A549 (cell line): ENCODE data around the gene ATF4. TPM values are rescaled to one million over a fixed set of nuclear protein-coding genes. Genes with fewer than 3 reads are reported as not detected.
A peak's percentile ranks its signal among the peaks of the same experiment; 100 is the strongest.

Experiments
- ATAC-seq, 2 experiments: fragments of 200-7000 bp in 1 of 2; fragments of >200 bp in 1 of 2; cut with Nextera tagmentation in 1 of 2; cut with Tn5 transposase in 1 of 2; 3 replicates each; pipeline versions ENCODE4 v1.8.0 to v1.9.1; 2018 to 2020; ENCODE audit warnings: mild to moderate bottlenecking in 1 of 2, moderate library complexity in 1 of 2
- CTCF ChIA-PET: fragments of 300-600 bp; sonication (Branson Sonifier 250); formaldehyde crosslinking; extraction: SDS; loops from one replicate; lab custom pipeline; 2021; ENCODE audit warnings: antibody characterized with exemption, inconsistent platforms; lab: Yijun Ruan, JAX
- POLR2A ChIA-PET: fragments of 350-600 bp; formaldehyde crosslinking; extraction: SDS; loops from one replicate; lab custom pipeline; 2021; ENCODE audit warnings: antibody characterized with exemption, inconsistent platforms; lab: Yijun Ruan, JAX
- DNase-seq, 2 experiments: peaks; one replicate each; pipeline versions ENCODE4 v3.0.0 to v3.0.0-alpha.2; 2011 to 2016; ENCODE audit warnings: low read depth in 1 of 2, low spot score in 1 of 2
- FAIRE-seq: peaks from 2 replicates; lab custom pipeline; 2011; peaks lifted over from hg19 to GRCh38; lab: Jason Lieb, UNC
- H3K27ac ChIP-seq, 2 experiments: fragments of >200 bp; sonication (Bioruptor Twin); formaldehyde crosslinking; 3 replicates each; pipeline ENCODE4 v1.5.1; 2016 to 2017
- H3K4me1 ChIP-seq: fragments of >200 bp; sonication (Bioruptor Twin); formaldehyde crosslinking; 3 replicates; pipeline ENCODE4 v1.6.1; 2016
- H3K4me2 ChIP-seq: fragments of >200 bp; sonication (Bioruptor Twin); formaldehyde crosslinking; 3 replicates; pipeline ENCODE4 v1.6.1; 2016
- H3K4me3 ChIP-seq: fragments of >200 bp; sonication (Bioruptor Twin); formaldehyde crosslinking; 3 replicates; pipeline ENCODE4 v1.5.1; 2016
- H3K9me3 ChIP-seq: fragments of >200 bp; sonication (Bioruptor Twin); formaldehyde crosslinking; 3 replicates; pipeline ENCODE4 v1.6.1; 2016
- BHLHE40 ChIP-seq: IDR thresholded peaks from 2 replicates; pipeline ENCODE4 v1.6.1; 2012; ENCODE audit warnings: low read depth, low read length, inconsistent platforms
- CEBPB ChIP-seq, 2 experiments: fragments of >200 bp in 1 of 2; sonication (Bioruptor Twin) in 1 of 2; formaldehyde crosslinking in 1 of 2; IDR thresholded peaks; 2 replicates each; pipeline ENCODE4 v1.6.1; 2012 to 2016
- CHD2 ChIP-seq: fragments of 150-350 bp; IDR thresholded peaks from 2 replicates; pipeline ENCODE4 v1.6.1; 2014; ENCODE audit warnings: low read length; ENCODE audit not compliant: partially characterized antibody
- CHD4 ChIP-seq: fragments of 200-600 bp; sonication (generic); IDR thresholded peaks from 2 replicates; pipeline ENCODE4 v1.6.1; 2016; ENCODE audit warnings: antibody characterized with exemption, mild to moderate bottlenecking, borderline replicate concordance
- EP300 ChIP-seq, 2 experiments: fragments of >200 bp; sonication (Bioruptor Twin); formaldehyde crosslinking; IDR thresholded peaks; 2 replicates in 1 of 2; 3 replicates in 1 of 2; pipeline ENCODE4 v1.6.1; 2016 to 2017
- ESRRA ChIP-seq: fragments of 150-350 bp; IDR thresholded peaks from 2 replicates; pipeline ENCODE4 v1.6.1; 2014; ENCODE audit warnings: mild to moderate bottlenecking, low read length, borderline replicate concordance
- FOSL2 ChIP-seq, 2 experiments: fragments of 450-650 bp in 1 of 2; fragments of >200 bp in 1 of 2; sonication (Bioruptor Twin) in 1 of 2; formaldehyde crosslinking; IDR thresholded peaks; 2 replicates each; pipeline versions ENCODE4 v1.5.0 to v1.6.1; 2016 to 2020; ENCODE audit warnings: mild to moderate bottlenecking in 1 of 2, moderate library complexity in 1 of 2
- FOXS1 ChIP-seq: fragments of 250-450 bp; sonication (Bioruptor Pico); IDR thresholded peaks from 2 replicates; pipeline ENCODE4 v1.5.0; 2020; ENCODE audit warnings: mild to moderate bottlenecking, moderate library complexity
- HOXA7 ChIP-seq: fragments of 250-450 bp; sonication (Bioruptor Pico); IDR thresholded peaks from 2 replicates; pipeline ENCODE4 v1.5.0; 2020; ENCODE audit warnings: mild to moderate bottlenecking, moderate library complexity
- MAZ ChIP-seq: fragments of 150-350 bp; IDR thresholded peaks from 2 replicates; pipeline ENCODE4 v1.6.1; 2014; ENCODE audit warnings: antibody characterized with exemption, low read depth, low read length, borderline replicate concordance
- NR3C1 ChIP-seq: fragments of >200 bp; sonication (Bioruptor Twin); formaldehyde crosslinking; IDR thresholded peaks from 3 replicates; pipeline ENCODE4 v1.6.1; 2017
- POLR2AphosphoS2 ChIP-seq: conservative IDR thresholded peaks from 2 replicates; pipeline ENCODE4 v1.6.1; 2012; ENCODE audit warnings: low read length, improper control_type of control experiment, inconsistent platforms
- RAD21 ChIP-seq, 2 experiments: fragments of >200 bp in 1 of 2; sonication (Bioruptor Twin) in 1 of 2; formaldehyde crosslinking in 1 of 2; IDR thresholded peaks in 1 of 2; conservative IDR thresholded peaks in 1 of 2; 2 replicates in 1 of 2; 3 replicates in 1 of 2; pipeline ENCODE4 v1.6.1; 2012 to 2018; ENCODE audit warnings: inconsistent platforms in 1 of 2
- RARB ChIP-seq: fragments of 250-450 bp; sonication (Bioruptor Pico); IDR thresholded peaks from 2 replicates; pipeline ENCODE4 v1.8.0; 2021; ENCODE audit warnings: mild to moderate bottlenecking, moderate library complexity
- RCOR1 ChIP-seq: fragments of 150-350 bp; IDR thresholded peaks from 2 replicates; pipeline ENCODE4 v1.6.1; 2014; ENCODE audit warnings: antibody characterized with exemption, low read length, low read depth
- SMC3 ChIP-seq: fragments of >200 bp; sonication (Bioruptor Twin); formaldehyde crosslinking; IDR thresholded peaks from 3 replicates; pipeline ENCODE4 v1.6.1; 2018; ENCODE audit warnings: inconsistent platforms
- ZC3H11A ChIP-seq: fragments of 450-650 bp; IDR thresholded peaks from 2 replicates; pipeline ENCODE4 v1.6.1; 2014; ENCODE audit warnings: antibody characterized with exemption, mild to moderate bottlenecking
- ZFP36 ChIP-seq: fragments of 450-650 bp; IDR thresholded peaks from 2 replicates; pipeline ENCODE4 v1.6.1; 2014; ENCODE audit warnings: borderline replicate concordance; ENCODE audit not compliant: partially characterized antibody
- ZNF302 ChIP-seq: fragments of 250-450 bp; sonication (Bioruptor Pico); IDR thresholded peaks from 2 replicates; pipeline ENCODE4 v1.9.0; 2021; ENCODE audit warnings: inconsistent platforms, mild to moderate bottlenecking, moderate library complexity
- ZSCAN20 ChIP-seq: fragments of 250-450 bp; sonication (Bioruptor Pico); IDR thresholded peaks from 2 replicates; pipeline ENCODE4 v1.8.0; 2022; ENCODE audit warnings: mild to moderate bottlenecking, moderate library complexity
- WGBS: methylation state at CpG from one replicate; pipeline ENCODE4 v1.1.6; 2017; ENCODE audit errors: missing lambda C conversion rate; 5-methylcytosine and 5-hydroxymethylcytosine counted together
- polyA plus RNA-seq, 4 experiments: library from polyadenylated mRNA; depleted of rRNA in 3 of 4; stranded (reverse); fragments of >200 nt; fragmentation: RNase III in 1 of 4; extraction: RNeasy Plus Mini Kit Qiagen cat#74134 plus additional on column Dnase treatment in 1 of 4; gene quantifications; 2 replicates in 3 of 4; 3 replicates in 1 of 4; pipeline ENCODE4 v1.2.3, GENCODE V29; 2011 to 2017
- TF ChIP-seq, protein P1 (sequence below): fragments of 450-650 bp; IDR thresholded peaks from 2 replicates; pipeline ENCODE4 v1.6.1; 2014; ENCODE audit warnings: antibody characterized with exemption
- TF ChIP-seq, protein P2 (sequence below): IDR thresholded peaks from 2 replicates; pipeline ENCODE4 v1.6.1; 2012
- TF ChIP-seq, protein P3 (sequence below): fragments of 150-350 bp; IDR thresholded peaks from 2 replicates; pipeline ENCODE4 v1.6.1; 2014; ENCODE audit warnings: low read depth, mild to moderate bottlenecking, low read length
- TF ChIP-seq, protein P4 (sequence below): fragments of >200 bp; sonication (Bioruptor Twin); formaldehyde crosslinking; IDR thresholded peaks from 3 replicates; pipeline ENCODE4 v1.5.1; 2016
- TF ChIP-seq, protein P5 (sequence below): IDR thresholded peaks from 2 replicates; pipeline ENCODE4 v1.6.1; 2012

The ATF4 gene
- polyA plus RNA-seq, 2 of the 4 experiments (the other 2 are of a cell fraction): 242 to 593 TPM

DNA sequence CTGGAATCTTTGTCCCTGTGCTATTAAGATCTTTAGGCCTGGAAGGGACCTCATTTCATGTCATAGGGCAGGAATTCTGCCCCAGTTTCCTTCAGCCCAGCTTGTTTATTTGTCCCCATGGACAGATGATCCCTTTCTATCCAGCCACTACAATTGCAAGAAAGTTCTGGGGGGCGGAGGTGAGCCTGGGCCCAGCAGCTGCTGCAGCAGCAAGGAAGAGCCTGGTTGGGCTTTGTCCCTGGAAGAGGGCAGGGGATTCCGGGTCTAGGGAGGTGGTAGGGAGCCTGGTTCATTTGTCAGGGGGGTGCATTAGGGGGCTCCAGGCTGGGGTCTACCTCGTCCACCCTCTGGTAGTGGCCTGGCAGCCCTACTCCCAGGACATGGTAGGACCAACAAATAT, 33.8 kb downstream of the ATF4 start:
- no peak overlapping the region for H3K4me3 ChIP-seq
- DNase-seq (no peak), FAIRE-seq (no peak), ATAC-seq (no peak)
- no peak overlapping the region for H3K27ac ChIP-seq
- 100% methylated on average over 1 of the region's 3 CpGs for WGBS
- CTCF ChIA-PET: interaction anchor here (1.0 to 37.2 kb wide), 2 partner anchors 19 to 474 kb away, joined by 3 to 899 read pairs; no protein-coding TSS in a partner anchor
- no peak for TF ChIP-seq ZSCAN20 (CRISPR knock-in tag)
- TF ChIP-seq, protein P1, sequence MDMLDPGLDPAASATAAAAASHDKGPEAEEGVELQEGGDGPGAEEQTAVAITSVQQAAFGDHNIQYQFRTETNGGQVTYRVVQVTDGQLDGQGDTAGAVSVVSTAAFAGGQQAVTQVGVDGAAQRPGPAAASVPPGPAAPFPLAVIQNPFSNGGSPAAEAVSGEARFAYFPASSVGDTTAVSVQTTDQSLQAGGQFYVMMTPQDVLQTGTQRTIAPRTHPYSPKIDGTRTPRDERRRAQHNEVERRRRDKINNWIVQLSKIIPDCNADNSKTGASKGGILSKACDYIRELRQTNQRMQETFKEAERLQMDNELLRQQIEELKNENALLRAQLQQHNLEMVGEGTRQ: no peak
- no peak for TF ChIP-seq FOSL2 (IDR thresholded peaks at IDR 0.05)
- TF ChIP-seq FOSL2 (CRISPR knock-in tag; IDR thresholded peaks at IDR 0.05): no peak
- TF ChIP-seq CHD4: no peak
- TF ChIP-seq SMC3: no peak
- no peak for TF ChIP-seq CEBPB (IDR thresholded peaks at IDR 0.05)
- TF ChIP-seq, protein P2, sequence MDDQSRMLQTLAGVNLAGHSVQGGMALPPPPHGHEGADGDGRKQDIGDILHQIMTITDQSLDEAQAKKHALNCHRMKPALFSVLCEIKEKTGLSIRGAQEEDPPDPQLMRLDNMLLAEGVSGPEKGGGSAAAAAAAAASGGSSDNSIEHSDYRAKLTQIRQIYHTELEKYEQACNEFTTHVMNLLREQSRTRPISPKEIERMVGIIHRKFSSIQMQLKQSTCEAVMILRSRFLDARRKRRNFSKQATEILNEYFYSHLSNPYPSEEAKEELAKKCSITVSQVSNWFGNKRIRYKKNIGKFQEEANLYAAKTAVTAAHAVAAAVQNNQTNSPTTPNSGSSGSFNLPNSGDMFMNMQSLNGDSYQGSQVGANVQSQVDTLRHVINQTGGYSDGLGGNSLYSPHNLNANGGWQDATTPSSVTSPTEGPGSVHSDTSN: no peak
- TF ChIP-seq ZC3H11A: no peak
- TF ChIP-seq CHD2: no peak
- no peak for TF ChIP-seq RCOR1
- TF ChIP-seq, protein P3, sequence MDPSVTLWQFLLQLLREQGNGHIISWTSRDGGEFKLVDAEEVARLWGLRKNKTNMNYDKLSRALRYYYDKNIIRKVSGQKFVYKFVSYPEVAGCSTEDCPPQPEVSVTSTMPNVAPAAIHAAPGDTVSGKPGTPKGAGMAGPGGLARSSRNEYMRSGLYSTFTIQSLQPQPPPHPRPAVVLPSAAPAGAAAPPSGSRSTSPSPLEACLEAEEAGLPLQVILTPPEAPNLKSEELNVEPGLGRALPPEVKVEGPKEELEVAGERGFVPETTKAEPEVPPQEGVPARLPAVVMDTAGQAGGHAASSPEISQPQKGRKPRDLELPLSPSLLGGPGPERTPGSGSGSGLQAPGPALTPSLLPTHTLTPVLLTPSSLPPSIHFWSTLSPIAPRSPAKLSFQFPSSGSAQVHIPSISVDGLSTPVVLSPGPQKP: no peak
- no peak for TF ChIP-seq MAZ
- no peak for TF ChIP-seq FOXS1
- TF ChIP-seq EP300 (IDR thresholded peaks at IDR 0.05): no peak
- TF ChIP-seq POLR2AphosphoS2: no peak
- no peak for TF ChIP-seq RARB (CRISPR knock-in tag)
- no peak for TF ChIP-seq NR3C1
- no peaks in the 10 kb centered on the region for H3K9me3 ChIP-seq
- POLR2A ChIA-PET: no interaction called here
- H3K4me2 ChIP-seq: no peak overlapping the region
- 0 out of 3 replicates have a peak, but pooled peaks cover 1% of the 10 kb centered on the region for H3K4me1 ChIP-seq

DNA sequence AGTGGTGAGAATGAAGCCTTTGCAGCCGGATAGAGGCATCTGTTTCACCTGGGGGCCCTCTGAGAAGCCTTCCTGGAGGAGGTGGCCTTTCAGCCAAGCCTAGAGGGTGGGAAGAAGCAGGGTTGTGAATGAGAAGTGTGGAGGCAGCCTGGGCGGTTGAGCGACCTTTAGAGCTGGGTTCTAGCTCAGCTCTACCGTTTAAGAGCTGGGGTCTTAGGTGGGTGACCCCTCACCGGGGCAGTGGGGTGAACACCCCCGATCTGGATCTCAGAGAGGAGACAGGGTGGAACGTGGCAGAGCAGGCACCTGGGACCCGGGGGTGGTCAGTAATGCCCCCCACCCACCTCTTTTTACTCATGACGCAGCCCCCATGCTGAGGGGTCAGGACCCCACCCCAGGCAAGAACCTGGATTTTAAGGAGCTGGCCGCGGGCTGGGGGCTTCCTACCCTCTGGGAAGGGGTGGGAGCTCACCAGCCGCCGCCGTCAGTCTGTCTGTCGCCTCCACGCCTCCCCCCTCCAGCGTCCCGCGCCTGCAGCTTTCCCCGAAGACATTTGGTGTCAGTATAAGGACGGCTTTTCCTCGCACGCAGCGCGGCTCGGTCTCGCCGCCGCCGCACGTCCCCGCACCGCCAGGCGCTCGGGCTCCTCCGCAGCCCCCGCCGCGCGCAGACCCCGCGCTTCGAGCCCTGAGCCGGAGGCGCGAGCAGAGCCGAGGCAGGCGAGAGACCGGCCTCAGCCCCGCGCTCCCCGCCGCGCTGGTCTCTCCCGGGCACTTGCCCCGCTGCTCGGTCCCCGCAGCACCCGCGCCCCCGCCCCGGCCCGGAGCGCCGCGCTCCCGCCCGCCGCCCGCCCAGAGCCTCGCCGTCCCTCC, 36.8 kb downstream of the ATF4 start:
- H3K9me3 ChIP-seq: no peaks in the 10 kb centered on the region
- H3K4me1 ChIP-seq: 0 out of 3 replicates have a peak, but pooled peaks cover 5% of the 10 kb centered on the region
- 71% methylated on average over 4 of the region's 72 CpGs for WGBS
- CTCF ChIA-PET: interaction anchor here (0.6 to 37.2 kb wide), 11 partner anchors 10 to 1868 kb away, joined by 3 to 899 read pairs (median 3); no protein-coding TSS in a partner anchor
- POLR2A ChIA-PET: no interaction called here
- peak overlapping the region; percentile 35 to 84; a peak in 5 of 6 replicates for H3K27ac ChIP-seq
- H3K4me2 ChIP-seq: peak overlapping the region; percentile 92
- DNase-seq: peak; percentile 33 to 38
- H3K4me3 ChIP-seq: peak overlapping the region; percentile 41
- TF ChIP-seq, protein P4, sequence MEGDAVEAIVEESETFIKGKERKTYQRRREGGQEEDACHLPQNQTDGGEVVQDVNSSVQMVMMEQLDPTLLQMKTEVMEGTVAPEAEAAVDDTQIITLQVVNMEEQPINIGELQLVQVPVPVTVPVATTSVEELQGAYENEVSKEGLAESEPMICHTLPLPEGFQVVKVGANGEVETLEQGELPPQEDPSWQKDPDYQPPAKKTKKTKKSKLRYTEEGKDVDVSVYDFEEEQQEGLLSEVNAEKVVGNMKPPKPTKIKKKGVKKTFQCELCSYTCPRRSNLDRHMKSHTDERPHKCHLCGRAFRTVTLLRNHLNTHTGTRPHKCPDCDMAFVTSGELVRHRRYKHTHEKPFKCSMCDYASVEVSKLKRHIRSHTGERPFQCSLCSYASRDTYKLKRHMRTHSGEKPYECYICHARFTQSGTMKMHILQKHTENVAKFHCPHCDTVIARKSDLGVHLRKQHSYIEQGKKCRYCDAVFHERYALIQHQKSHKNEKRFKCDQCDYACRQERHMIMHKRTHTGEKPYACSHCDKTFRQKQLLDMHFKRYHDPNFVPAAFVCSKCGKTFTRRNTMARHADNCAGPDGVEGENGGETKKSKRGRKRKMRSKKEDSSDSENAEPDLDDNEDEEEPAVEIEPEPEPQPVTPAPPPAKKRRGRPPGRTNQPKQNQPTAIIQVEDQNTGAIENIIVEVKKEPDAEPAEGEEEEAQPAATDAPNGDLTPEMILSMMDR: peak; percentile 34; the same call in 2 of the 3 replicates
- TF ChIP-seq ZSCAN20 (CRISPR knock-in tag) (no peak), RAD21 (conservative IDR thresholded peaks at IDR 0.05 in 1 of 2, IDR thresholded peaks at IDR 0.05 in 1 of 2) (peak; percentile 56 to 58), ESRRA (no peak), ZFP36 (peak; percentile 15), HOXA7 (no peak), ZNF302 (no peak), SMC3 (peak; percentile 53), BHLHE40 (no peak)
- TF ChIP-seq, protein P2: no peak
- TF ChIP-seq, protein P5, sequence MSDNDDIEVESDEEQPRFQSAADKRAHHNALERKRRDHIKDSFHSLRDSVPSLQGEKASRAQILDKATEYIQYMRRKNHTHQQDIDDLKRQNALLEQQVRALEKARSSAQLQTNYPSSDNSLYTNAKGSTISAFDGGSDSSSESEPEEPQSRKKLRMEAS: peak; percentile 16; the same call in 1 of the 2 replicates
- FAIRE-seq: no peak
- peak; percentile 55 to 58; a peak in 5 of 6 replicates for ATAC-seq
